K562 (cell line): ENCODE data around the gene CRAT. TPM values are rescaled to one million over a fixed set of nuclear protein-coding genes. Genes with fewer than 3 reads are reported as not detected.
A peak's percentile ranks its signal among the peaks of the same experiment; 100 is the strongest.

Source experiments
- ATAC-seq: fragments of 200-7000 bp; cut with Tn5 transposase; 3 replicates; pipeline ENCODE4 v1.9.1; 2020; ENCODE audit warnings: moderate library complexity
- BruUV-seq: library from RNA; stranded (reverse); fragments of 400-500 nt; replicated peaks from 2 replicates; lab custom pipeline; 2021; lab: Mats Ljungman, UMichigan
- CTCF ChIA-PET: fragments of 300-600 bp; formaldehyde crosslinking; extraction: SDS; loops from one replicate; lab custom pipeline; 2021; ENCODE audit warnings: low intra/inter-chr PET ratio; lab: Yijun Ruan, JAX
- POLR2A ChIA-PET: fragments of 300-600, 350-650 bp; sonication (Branson Sonifier 250); formaldehyde crosslinking; extraction: SDS; loops from one replicate; lab custom pipeline; 2021; ENCODE audit warnings: antibody characterized with exemption, inconsistent platforms; lab: Yijun Ruan, JAX
- DNase-seq, 4 experiments: peaks; one replicate each; pipeline versions ENCODE4 v3.0.0 to v3.0.0-alpha.2; 2011 to 2018; ENCODE audit warnings: low spot score in 3 of 4, mixed read lengths in 3 of 4; ENCODE audit errors: extremely low read depth in 1 of 4
- FAIRE-seq: peaks from 2 replicates; lab custom pipeline; 2011; peaks lifted over from hg19 to GRCh38; lab: Jason Lieb, UNC
- H2AFZ ChIP-seq: 2 replicates; pipeline ENCODE4 v1.6.0; 2011; ENCODE audit warnings: low read depth, low read length, control low read depth, inconsistent platforms
- H3K27ac ChIP-seq: fragments of 200-600 bp; 3 replicates; pipeline ENCODE4 v1.8.0; 2011; ENCODE audit warnings: low read depth, mild to moderate bottlenecking, control low read depth, inconsistent platforms, low read length, moderate library complexity, mixed read lengths; ENCODE audit errors: extremely low read depth
- H3K27me3 ChIP-seq, 2 experiments: fragments of 300-600 bp in 1 of 2; 2 replicates in 1 of 2; 3 replicates in 1 of 2; pipeline versions ENCODE4 v1.6.0 to v1.8.0; 2011; ENCODE audit warnings: inconsistent platforms in 2 of 2, low read length in 2 of 2, mild to moderate bottlenecking in 1 of 2, mixed read lengths in 1 of 2, moderate library complexity in 1 of 2; ENCODE audit not compliant: control insufficient read depth in 2 of 2, insufficient read depth in 2 of 2
- H3K36me3 ChIP-seq: fragments of 300-600 bp; 3 replicates; pipeline ENCODE4 v1.8.0; 2011; ENCODE audit warnings: mild to moderate bottlenecking, low read length, inconsistent platforms; ENCODE audit not compliant: control insufficient read depth, insufficient read depth
- H3K4me1 ChIP-seq, 2 experiments: fragments of 200-600 bp in 1 of 2; replicated peaks in 1 of 2; 2 replicates in 1 of 2; 3 replicates in 1 of 2; pipeline versions ENCODE4 v1.5.1 to v1.8.0; 2011; ENCODE audit warnings: inconsistent platforms in 2 of 2, low read length in 2 of 2, mild to moderate bottlenecking in 1 of 2, mixed read lengths in 1 of 2, moderate library complexity in 1 of 2; ENCODE audit not compliant: control insufficient read depth in 2 of 2, insufficient read depth in 2 of 2
- H3K4me2 ChIP-seq: 2 replicates; pipeline ENCODE4 v1.6.1; 2011; ENCODE audit warnings: low read length, control low read depth, inconsistent platforms, mixed read lengths; ENCODE audit not compliant: insufficient read depth
- H3K4me3 ChIP-seq: fragments of 200-600 bp; sonication (generic), shearing (Covaris generic); 2 replicates; pipeline ENCODE4 v1.5.1; 2016; ENCODE audit warnings: control low read depth, inconsistent platforms
- H3K79me2 ChIP-seq: fragments of 200-600 bp; 3 replicates; pipeline ENCODE4 v1.8.0; 2011; ENCODE audit warnings: low read length, inconsistent platforms; ENCODE audit not compliant: control insufficient read depth, insufficient read depth
- H3K9ac ChIP-seq, 2 experiments: 2 replicates each; pipeline versions ENCODE4 v1.6.0 to v1.6.1; 2011; ENCODE audit warnings: low read depth in 2 of 2, low read length in 2 of 2, control low read depth in 1 of 2, inconsistent platforms in 1 of 2, mild to moderate bottlenecking in 1 of 2, mixed read lengths in 1 of 2; ENCODE audit not compliant: insufficient read depth in 1 of 2
- H3K9me1 ChIP-seq: one replicate; pipeline ENCODE4 v1.6.0; 2011; ENCODE audit warnings: inconsistent platforms, mild to moderate bottlenecking, low read length, moderate library complexity; ENCODE audit not compliant: control insufficient read depth, insufficient read depth
- H3K9me3 ChIP-seq: replicated peaks from 2 replicates; pipeline ENCODE4 v1.5.1; 2011; ENCODE audit warnings: low read depth, low read length, inconsistent platforms; ENCODE audit not compliant: control insufficient read depth, insufficient read depth
- H4K20me1 ChIP-seq: replicated peaks from 2 replicates; pipeline ENCODE4 v1.6.1; 2011; ENCODE audit warnings: low read length, inconsistent platforms, mixed read lengths; ENCODE audit not compliant: control insufficient read depth, insufficient read depth
- BDP1 ChIP-seq: IDR thresholded peaks from 3 replicates; pipeline ENCODE4 v1.6.1; 2011; ENCODE audit not compliant: insufficient read length, insufficient read depth
- CBX8 ChIP-seq: fragments of 200-600 bp; sonication (generic); IDR thresholded peaks from 2 replicates; pipeline ENCODE4 v1.6.1; 2012; ENCODE audit warnings: borderline replicate concordance, mixed run types, low read depth, mild to moderate bottlenecking, moderate library complexity, mixed read lengths, low read length, control low read depth, inconsistent platforms; ENCODE audit not compliant: poor library complexity, severe bottlenecking; ENCODE audit errors: extremely low read depth
- CREB3L1 ChIP-seq: fragments of 450-650 bp; IDR thresholded peaks from 2 replicates; pipeline ENCODE4 v1.6.1; 2014; ENCODE audit warnings: low read depth, mild to moderate bottlenecking, moderate library complexity, borderline replicate concordance
- NELFE ChIP-seq: IDR thresholded peaks from 2 replicates; pipeline ENCODE4 v1.6.1; 2011; ENCODE audit warnings: mild to moderate bottlenecking; ENCODE audit not compliant: insufficient read depth, insufficient read length
- PRPF4 ChIP-seq: fragments of 200-400 bp; formaldehyde crosslinking; IDR thresholded peaks from one replicate; pipeline ENCODE4 v1.6.1; 2017; ENCODE audit warnings: low read length, low read depth, mild to moderate bottlenecking; ENCODE audit not compliant: insufficient read depth, poor library complexity, severe bottlenecking
- RBFOX2 ChIP-seq: fragments of 200-400 bp; formaldehyde crosslinking; IDR thresholded peaks from 2 replicates; pipeline ENCODE4 v1.6.1; 2017; ENCODE audit warnings: low read depth, mild to moderate bottlenecking, low read length, moderate library complexity
- SIN3B ChIP-seq: fragments of 450-650 bp; IDR thresholded peaks from 2 replicates; pipeline ENCODE4 v1.6.1; 2017; ENCODE audit warnings: low read depth, mild to moderate bottlenecking, moderate library complexity
- SMARCE1 ChIP-seq: fragments of 450-650 bp; IDR thresholded peaks from 2 replicates; pipeline ENCODE4 v1.7.1; 2016; ENCODE audit warnings: mild to moderate bottlenecking
- TGIF2 ChIP-seq: sonication (generic); formaldehyde crosslinking; IDR thresholded peaks from 2 replicates; pipeline ENCODE4 v1.8.1; 2022; ENCODE audit warnings: mild to moderate bottlenecking, missing genetic modification reagents, moderate library complexity
- ZNF785 ChIP-seq: fragments of 250-450 bp; sonication (Bioruptor Pico); IDR thresholded peaks from 2 replicates; pipeline ENCODE4 v1.4.0; 2020; ENCODE audit warnings: mild to moderate bottlenecking
- WGBS: fragments of 100-300 bp; shearing (Covaris generic); methylation state at CpG from one replicate; pipeline ENCODE4 v1.1.6; 2016; ENCODE audit warnings: low coverage, mixed read lengths; ENCODE audit not compliant: insufficient coverage; ENCODE audit errors: missing lambda C conversion rate; 5-methylcytosine and 5-hydroxymethylcytosine counted together
- in situ Hi-C: fragments of 300-500 bp; cut with MboI; formaldehyde crosslinking; loops from 4 replicates; pipeline ENCODE4 v1.15.0; 2018; ENCODE audit warnings: inconsistent platforms, mixed read lengths
- intact Hi-C: fragments of 100-400 bp; cut with micrococcal nuclease; formaldehyde crosslinking; loops from 2 replicates; pipeline ENCODE4 v1.14.2; 2022
- polyA plus RNA-seq, 8 experiments: library from polyadenylated mRNA; depleted of rRNA in 4 of 8; stranded (reverse) in 5 of 8; unstranded in 3 of 8; fragments of >200 nt; fragmentation: Nextera tagmentation in 2 of 8; fragmentation: Illumina TruSeq in 1 of 8; extraction: Ambion mirVana in 2 of 8; extraction: Trizol in 1 of 8; gene quantifications; 2 replicates each; pipeline versions ENCODE4 v1.2.1 to v1.2.3, GENCODE V29; 2011 to 2014; ENCODE audit warnings: inconsistent platforms in 1 of 8, missing spikeins in 1 of 8
- total RNA-seq, 7 experiments: library from RNA; depleted of rRNA in 6 of 7; stranded (reverse); fragments of >200 nt in 6 of 7; fragmentation: Illumina TruSeq in 2 of 7; extraction: Trizol in 2 of 7; gene quantifications; 2 replicates each; pipeline versions ENCODE4 v1.2.1 to v1.2.3, GENCODE V29; 2011 to 2021; ENCODE audit warnings: low replicate concordance in 1 of 7
- TF ChIP-seq, protein P1 (sequence below): fragments of 450-650 bp; formaldehyde crosslinking; IDR thresholded peaks from 2 replicates; pipeline ENCODE4 v1.4.0; 2022; ENCODE audit warnings: mild to moderate bottlenecking, moderate library complexity
- TF ChIP-seq, protein P2 (sequence below): sonication (generic); formaldehyde crosslinking; IDR thresholded peaks from 2 replicates; pipeline ENCODE4 v1.8.0; 2022; ENCODE audit warnings: missing genetic modification reagents, mild to moderate bottlenecking, borderline replicate concordance
- TF ChIP-seq, protein P3 (sequence below): fragments of 450-650 bp; IDR thresholded peaks from 2 replicates; pipeline ENCODE4 v1.6.1; 2016; ENCODE audit warnings: borderline replicate concordance

CRAT gene
- total and polyA plus RNA-seq, 9 of the 15 experiments (the other 6 are each of a cell fraction or from before 2014, with no cell fraction given): 0.20 to 13.8 (median 5.4) TPM

- 57% methylated on average over 4 of the region's 4 CpGs for whole genome bisulfite sequencing
- TF ChIP-seq RBFOX2: no peak
- TF ChIP-seq ZNF785 (CRISPR knock-in tag): no peak
- no peak for TF ChIP-seq SMARCE1
- no peak for TF ChIP-seq PRPF4
- no peak for TF ChIP-seq SIN3B
- TF ChIP-seq, protein P1, sequence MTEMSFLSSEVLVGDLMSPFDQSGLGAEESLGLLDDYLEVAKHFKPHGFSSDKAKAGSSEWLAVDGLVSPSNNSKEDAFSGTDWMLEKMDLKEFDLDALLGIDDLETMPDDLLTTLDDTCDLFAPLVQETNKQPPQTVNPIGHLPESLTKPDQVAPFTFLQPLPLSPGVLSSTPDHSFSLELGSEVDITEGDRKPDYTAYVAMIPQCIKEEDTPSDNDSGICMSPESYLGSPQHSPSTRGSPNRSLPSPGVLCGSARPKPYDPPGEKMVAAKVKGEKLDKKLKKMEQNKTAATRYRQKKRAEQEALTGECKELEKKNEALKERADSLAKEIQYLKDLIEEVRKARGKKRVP (CRISPR knock-in tag): no peak
- TF ChIP-seq NELFE: no peak
- no peak for TF ChIP-seq TGIF2 (CRISPR knock-in tag)
- no peak for TF ChIP-seq CREB3L1
- no peak for TF ChIP-seq CBX8
- TF ChIP-seq BDP1: no peak
- TF ChIP-seq, protein P2, sequence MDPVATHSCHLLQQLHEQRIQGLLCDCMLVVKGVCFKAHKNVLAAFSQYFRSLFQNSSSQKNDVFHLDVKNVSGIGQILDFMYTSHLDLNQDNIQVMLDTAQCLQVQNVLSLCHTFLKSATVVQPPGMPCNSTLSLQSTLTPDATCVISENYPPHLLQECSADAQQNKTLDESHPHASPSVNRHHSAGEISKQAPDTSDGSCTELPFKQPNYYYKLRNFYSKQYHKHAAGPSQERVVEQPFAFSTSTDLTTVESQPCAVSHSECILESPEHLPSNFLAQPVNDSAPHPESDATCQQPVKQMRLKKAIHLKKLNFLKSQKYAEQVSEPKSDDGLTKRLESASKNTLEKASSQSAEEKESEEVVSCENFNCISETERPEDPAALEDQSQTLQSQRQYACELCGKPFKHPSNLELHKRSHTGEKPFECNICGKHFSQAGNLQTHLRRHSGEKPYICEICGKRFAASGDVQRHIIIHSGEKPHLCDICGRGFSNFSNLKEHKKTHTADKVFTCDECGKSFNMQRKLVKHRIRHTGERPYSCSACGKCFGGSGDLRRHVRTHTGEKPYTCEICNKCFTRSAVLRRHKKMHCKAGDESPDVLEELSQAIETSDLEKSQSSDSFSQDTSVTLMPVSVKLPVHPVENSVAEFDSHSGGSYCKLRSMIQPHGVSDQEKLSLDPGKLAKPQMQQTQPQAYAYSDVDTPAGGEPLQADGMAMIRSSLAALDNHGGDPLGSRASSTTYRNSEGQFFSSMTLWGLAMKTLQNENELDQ (CRISPR knock-in tag): no peak
- TF ChIP-seq, protein P3, sequence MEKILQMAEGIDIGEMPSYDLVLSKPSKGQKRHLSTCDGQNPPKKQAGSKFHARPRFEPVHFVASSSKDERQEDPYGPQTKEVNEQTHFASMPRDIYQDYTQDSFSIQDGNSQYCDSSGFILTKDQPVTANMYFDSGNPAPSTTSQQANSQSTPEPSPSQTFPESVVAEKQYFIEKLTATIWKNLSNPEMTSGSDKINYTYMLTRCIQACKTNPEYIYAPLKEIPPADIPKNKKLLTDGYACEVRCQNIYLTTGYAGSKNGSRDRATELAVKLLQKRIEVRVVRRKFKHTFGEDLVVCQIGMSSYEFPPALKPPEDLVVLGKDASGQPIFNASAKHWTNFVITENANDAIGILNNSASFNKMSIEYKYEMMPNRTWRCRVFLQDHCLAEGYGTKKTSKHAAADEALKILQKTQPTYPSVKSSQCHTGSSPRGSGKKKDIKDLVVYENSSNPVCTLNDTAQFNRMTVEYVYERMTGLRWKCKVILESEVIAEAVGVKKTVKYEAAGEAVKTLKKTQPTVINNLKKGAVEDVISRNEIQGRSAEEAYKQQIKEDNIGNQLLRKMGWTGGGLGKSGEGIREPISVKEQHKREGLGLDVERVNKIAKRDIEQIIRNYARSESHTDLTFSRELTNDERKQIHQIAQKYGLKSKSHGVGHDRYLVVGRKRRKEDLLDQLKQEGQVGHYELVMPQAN: no peak
- TF ChIP-seq, all 486 proteins: peak for 0
Measured at GRCh38 chr9:129103595-129103965, 7.0 kb downstream of the CRAT start.

More at GRCh38 chr9:129103595-129103965, 7.0 kb downstream of the CRAT start:
- FAIRE-seq: no peak
- Histone ChIP-seq H3K36me3 (peaks cover 3% of the 10 kb centered on the region; the same call in 1 of the 3 replicates), H3K9me1 (peaks cover 3% of the 10 kb centered on the region), H3K27me3 (no peaks in the 10 kb centered on the region), H3K4me2 (no peak overlapping the region), H3K9me3 (no peaks in the 10 kb centered on the region), H2AFZ (0 out of 2 replicates have a peak overlapping the region, but pooled peaks have one; percentile 28), H3K9ac (no peak overlapping the region), H3K4me3 (no peak overlapping the region), H3K4me1 (peaks cover 14 to 40% of the 10 kb centered on the region in 2 experiments), H3K27ac (no peak overlapping the region), H4K20me1 (no peaks in the 10 kb centered on the region), H3K79me2 (no peaks in the 10 kb centered on the region)
- ChIA-PET POLR2A (interaction anchor here (0.9 to 1.0 kb wide), 3 partner anchors 9 to 274 kb away, joined by 3 to 5 read pairs (median 3); partner anchors contain the start of gene SPOUT1), CTCF (no interaction called here)
- no TSS peak for BruUV-seq
- in situ Hi-C loops (no loop called here), intact Hi-C loops (no loop called here)
- no peak for DNase-seq
- ATAC-seq: peak; percentile 5; the same call in 2 of the 3 replicates
